ENCODE results near the gene ALDH1L1. TPM values are rescaled to one million over a fixed set of nuclear protein-coding genes. Genes with fewer than 3 reads are reported as not detected.

Gene ALDH1L1
- total RNA-seq, 4 donors from 2014 or later, result 2.3 to 8.1 (median 6.0) TPM

DNA sequence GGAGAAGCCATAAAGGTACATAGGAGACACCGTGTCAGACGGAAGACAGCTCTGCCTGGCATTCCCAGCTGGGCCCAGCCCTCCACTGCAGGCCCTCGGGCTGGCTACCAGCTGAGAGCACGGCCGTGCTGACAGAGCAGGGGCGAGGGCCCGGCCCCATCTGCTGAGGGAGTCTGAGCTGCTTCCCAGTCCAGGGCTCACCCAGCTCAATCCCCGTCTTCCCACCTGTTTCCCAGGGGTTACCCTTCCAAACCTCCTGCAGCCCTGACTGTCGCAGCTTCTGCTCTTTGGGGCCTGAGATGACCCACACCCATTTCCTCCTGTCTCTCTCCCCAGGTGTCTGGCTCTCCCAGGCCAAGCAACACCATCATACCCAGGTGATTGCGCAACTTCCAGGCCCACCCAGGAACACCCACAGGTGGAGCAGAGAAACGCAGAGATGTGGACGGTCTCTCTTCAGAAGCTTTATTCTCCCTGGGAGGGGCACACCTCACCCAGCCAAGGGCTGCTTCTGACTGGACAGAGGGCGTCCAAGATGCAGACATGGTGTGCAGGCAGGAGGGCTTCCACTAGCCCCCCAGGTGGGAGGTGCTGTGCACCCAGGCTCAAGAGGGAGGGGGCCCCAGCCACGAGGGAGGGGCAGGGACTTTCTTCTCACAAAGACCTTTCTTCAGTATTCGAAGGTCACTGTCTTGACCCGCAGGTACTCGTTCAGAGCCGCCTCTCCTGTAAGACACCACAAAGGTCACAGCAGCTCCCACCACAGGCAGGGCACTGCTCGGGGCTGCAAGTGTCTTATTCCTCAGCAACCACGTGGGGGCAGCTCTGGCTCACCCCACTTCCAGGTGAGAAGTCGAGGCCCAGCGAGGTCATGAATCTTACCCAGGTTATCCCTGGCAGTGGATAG, 77.0 kb downstream of the ALDH1L1 start:
- peak; percentile 12 to 82 for DNase-seq (ENCODE audit: low spot score in 2 of 2)
- H3K4me3 ChIP-seq (ENCODE audit: low read depth, poor library complexity, severe bottlenecking), result no peak overlapping the region
- 79 to 84% methylated on average over 21 to 22 of the region's 22 CpGs for WGBS, 2 donors
- intact Hi-C loops (cut with DNase I; ENCODE audit: low total_unique reads), result no loop called here
- TF ChIP-seq, protein P1, sequence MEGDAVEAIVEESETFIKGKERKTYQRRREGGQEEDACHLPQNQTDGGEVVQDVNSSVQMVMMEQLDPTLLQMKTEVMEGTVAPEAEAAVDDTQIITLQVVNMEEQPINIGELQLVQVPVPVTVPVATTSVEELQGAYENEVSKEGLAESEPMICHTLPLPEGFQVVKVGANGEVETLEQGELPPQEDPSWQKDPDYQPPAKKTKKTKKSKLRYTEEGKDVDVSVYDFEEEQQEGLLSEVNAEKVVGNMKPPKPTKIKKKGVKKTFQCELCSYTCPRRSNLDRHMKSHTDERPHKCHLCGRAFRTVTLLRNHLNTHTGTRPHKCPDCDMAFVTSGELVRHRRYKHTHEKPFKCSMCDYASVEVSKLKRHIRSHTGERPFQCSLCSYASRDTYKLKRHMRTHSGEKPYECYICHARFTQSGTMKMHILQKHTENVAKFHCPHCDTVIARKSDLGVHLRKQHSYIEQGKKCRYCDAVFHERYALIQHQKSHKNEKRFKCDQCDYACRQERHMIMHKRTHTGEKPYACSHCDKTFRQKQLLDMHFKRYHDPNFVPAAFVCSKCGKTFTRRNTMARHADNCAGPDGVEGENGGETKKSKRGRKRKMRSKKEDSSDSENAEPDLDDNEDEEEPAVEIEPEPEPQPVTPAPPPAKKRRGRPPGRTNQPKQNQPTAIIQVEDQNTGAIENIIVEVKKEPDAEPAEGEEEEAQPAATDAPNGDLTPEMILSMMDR (IDR thresholded peaks at IDR 0.05), result no peak
- TF ChIP-seq POLR2A (IDR thresholded peaks at IDR 0.05), result no peak

- TF ChIP-seq POLR2A (IDR thresholded peaks at IDR 0.05), result no peak
- TF ChIP-seq, protein P1 (IDR thresholded peaks at IDR 0.05), result no peak
- H3K4me3 ChIP-seq (ENCODE audit: low read depth, poor library complexity, severe bottlenecking), result no peak overlapping the region
- 15 to 19% methylated on average over 5 of the region's 5 CpGs for WGBS, 2 donors
- intact Hi-C loops (cut with DNase I; ENCODE audit: low total_unique reads), result no loop called here
- peak; percentile 16 to 86 for DNase-seq (ENCODE audit: low spot score in 2 of 2)
Observed at GRCh38 chr3:126102530-126102951, 77.8 kb downstream of the ALDH1L1 start.

GRCh38 chr3:126102011-126102410, 78.4 kb downstream of the ALDH1L1 start:
- TF ChIP-seq POLR2A (IDR thresholded peaks at IDR 0.05), result no peak
- TF ChIP-seq, protein P1 (IDR thresholded peaks at IDR 0.05), result no peak
- intact Hi-C loops (cut with DNase I; ENCODE audit: low total_unique reads), result no loop called here
- WGBS, 2 donors, result 78 to 81% methylated on average over 7 to 8 of the region's 8 CpGs
- DNase-seq (ENCODE audit: low spot score in 2 of 2), result peak in 1 of 2 donors; percentile 83
- no peak overlapping the region for H3K4me3 ChIP-seq (ENCODE audit: low read depth, poor library complexity, severe bottlenecking)

- peak in 1 of 2 donors; percentile 77 for DNase-seq (ENCODE audit: low spot score in 2 of 2)
- no peak overlapping the region for H3K4me3 ChIP-seq (ENCODE audit: low read depth, poor library complexity, severe bottlenecking)
- intact Hi-C loops (cut with DNase I; ENCODE audit: low total_unique reads), result no loop called here
- TF ChIP-seq, protein P1 (IDR thresholded peaks at IDR 0.05), result no peak
- no peak for TF ChIP-seq POLR2A (IDR thresholded peaks at IDR 0.05)
- 77 to 91% methylated on average over 8 to 10 of the region's 10 CpGs for WGBS, 2 donors
Observed at GRCh38 chr3:126101521-126101982, 78.8 kb downstream of the ALDH1L1 start.

DNA sequence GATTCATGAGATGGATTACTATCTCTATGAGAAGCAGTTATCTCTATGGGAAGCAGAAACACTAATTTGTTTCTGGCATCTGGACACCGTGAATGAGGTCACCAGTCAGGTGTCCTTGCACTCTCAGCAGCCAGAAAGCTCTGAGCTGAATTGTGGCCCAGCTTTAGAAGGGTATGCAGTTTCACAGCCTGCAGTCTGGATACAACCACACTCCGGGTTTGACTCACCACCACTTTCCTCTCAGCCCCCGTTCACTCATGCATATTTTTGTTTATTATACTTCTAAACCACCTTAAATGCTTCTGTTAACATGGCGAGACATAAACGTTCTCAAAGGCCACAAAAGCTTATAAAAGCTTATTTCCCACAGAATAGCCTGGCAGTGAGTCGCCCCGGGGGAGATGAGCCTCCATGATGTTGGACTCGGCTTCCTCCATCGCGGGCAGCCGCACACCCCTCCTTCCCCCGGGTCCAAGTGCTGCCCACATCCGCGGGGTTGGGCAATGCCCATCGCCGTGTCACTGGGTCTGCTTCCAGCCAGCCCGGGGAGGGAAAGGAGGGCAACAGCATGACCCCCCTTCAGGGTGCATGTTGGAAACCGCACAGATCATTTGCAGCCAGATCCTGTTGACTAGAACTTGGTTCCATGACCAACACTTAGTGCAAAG, 79.6 kb downstream of the ALDH1L1 start:
- intact Hi-C loops (cut with DNase I; ENCODE audit: low total_unique reads), result no loop called here
- no peak overlapping the region for H3K4me3 ChIP-seq (ENCODE audit: low read depth, poor library complexity, severe bottlenecking)
- no peak for TF ChIP-seq POLR2A (IDR thresholded peaks at IDR 0.05)
- TF ChIP-seq, protein P1 (IDR thresholded peaks at IDR 0.05), result no peak
- 68 to 70% methylated on average over 18 of the region's 18 CpGs for WGBS, 2 donors
- DNase-seq (ENCODE audit: low spot score in 2 of 2), result peak in 1 of 2 donors; percentile 69
